GM21381 (cell line): ENCODE data around the gene FOXP3.

Experiments used
- ATAC-seq: cut with Tn5 transposase; IDR thresholded peaks from one replicate; pipeline ENCODE4 v1.9.1; 2021; ENCODE audit warnings: mild to moderate bottlenecking, moderate library complexity; ENCODE audit not compliant: unreplicated experiment

FOXP3 gene

GRCh38 chrX:49276671-49277534 lies 12.4 kb upstream of the FOXP3 start:
- no peak for ATAC-seq

- ATAC-seq = no peak
Observed at GRCh38 chrX:49276207-49276606, 11.7 kb upstream of the FOXP3 start.

DNA sequence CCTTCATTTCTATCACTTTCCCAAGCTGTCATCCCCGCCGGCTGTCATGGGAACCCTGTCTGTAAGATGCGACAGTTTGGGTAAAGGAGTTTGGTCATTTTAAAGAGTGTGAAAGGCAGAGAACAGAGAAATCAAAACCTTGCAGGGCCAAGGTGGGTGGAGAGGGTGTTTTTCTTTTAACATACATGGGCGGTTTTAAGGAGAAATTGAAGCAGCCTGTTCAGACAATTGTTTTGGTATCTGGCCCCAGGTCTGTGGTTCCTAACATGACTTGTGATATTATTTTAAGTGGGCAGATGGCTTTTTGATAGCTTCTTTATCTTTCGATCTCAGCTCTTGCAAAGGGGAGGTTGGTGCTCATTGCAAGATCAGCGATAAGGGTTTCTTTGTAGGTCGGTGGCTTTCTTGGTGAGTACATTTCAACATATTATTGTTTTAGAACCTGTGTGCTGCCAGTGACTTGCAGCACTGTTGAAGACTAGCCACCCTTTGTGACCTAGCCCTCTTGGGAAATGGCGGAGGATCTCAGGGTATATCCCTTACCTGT lies 8.7 kb upstream of the FOXP3 start:
- no peak for ATAC-seq

DNA sequence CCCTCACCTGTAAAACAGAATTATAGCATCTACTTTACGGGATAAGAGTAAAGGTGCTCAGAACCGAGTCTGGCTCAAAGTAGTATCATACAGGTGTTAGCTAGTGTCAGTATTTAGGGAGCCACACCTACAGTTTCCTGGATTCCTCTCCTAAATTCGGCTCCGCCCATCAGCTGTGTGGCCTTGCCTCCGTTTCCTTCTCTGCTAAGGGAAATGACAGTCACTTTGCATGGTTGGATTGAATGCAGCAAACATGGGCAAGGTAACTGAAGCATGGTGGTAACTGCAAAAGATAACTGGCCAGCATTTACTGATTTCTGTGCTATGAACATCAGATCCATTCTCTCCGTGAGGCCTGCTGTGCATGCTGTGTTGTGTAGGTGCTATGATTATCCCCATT lies 7.9 kb upstream of the FOXP3 start:
- ATAC-seq = no peak

DNA sequence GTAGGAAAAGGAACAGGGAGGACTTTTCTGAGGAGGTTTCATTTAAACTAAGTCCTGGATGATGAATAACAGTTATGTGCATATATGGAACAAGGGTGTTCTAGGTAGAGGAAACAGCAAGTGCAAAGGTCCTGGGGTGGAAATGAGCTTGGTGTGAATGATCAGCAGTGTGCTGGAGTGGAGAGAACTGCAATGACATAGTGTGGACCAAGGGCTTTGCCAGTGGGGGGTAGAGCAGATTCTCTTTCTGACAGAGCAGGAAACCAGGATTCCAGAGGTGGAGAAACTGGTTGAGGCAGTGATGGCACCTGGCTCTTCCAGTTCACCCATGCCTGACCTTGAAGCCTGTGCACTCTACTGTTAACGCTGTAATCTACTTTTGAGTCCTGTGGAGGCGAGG lies 6.8 kb upstream of the FOXP3 start:
- ATAC-seq = no peak

GRCh38 chrX:49270249-49270921 lies 5.9 kb upstream of the FOXP3 start:
- ATAC-seq = no peak

- peak; percentile 27 for ATAC-seq
Observed at GRCh38 chrX:49269767-49270248, 5.3 kb upstream of the FOXP3 start, which contains the start of gene PPP1R3F. Gene PPP1R3F (plus strand): TSS chrX:49269793. CDS start chrX:49269870, 77 bp downstream.

GRCh38 chrX:49269010-49269766 lies 4.7 kb upstream of the FOXP3 start:
- peak; percentile 83 for ATAC-seq

- no peak for ATAC-seq
Observed at GRCh38 chrX:49268702-49269009, 4.1 kb upstream of the FOXP3 start.

DNA sequence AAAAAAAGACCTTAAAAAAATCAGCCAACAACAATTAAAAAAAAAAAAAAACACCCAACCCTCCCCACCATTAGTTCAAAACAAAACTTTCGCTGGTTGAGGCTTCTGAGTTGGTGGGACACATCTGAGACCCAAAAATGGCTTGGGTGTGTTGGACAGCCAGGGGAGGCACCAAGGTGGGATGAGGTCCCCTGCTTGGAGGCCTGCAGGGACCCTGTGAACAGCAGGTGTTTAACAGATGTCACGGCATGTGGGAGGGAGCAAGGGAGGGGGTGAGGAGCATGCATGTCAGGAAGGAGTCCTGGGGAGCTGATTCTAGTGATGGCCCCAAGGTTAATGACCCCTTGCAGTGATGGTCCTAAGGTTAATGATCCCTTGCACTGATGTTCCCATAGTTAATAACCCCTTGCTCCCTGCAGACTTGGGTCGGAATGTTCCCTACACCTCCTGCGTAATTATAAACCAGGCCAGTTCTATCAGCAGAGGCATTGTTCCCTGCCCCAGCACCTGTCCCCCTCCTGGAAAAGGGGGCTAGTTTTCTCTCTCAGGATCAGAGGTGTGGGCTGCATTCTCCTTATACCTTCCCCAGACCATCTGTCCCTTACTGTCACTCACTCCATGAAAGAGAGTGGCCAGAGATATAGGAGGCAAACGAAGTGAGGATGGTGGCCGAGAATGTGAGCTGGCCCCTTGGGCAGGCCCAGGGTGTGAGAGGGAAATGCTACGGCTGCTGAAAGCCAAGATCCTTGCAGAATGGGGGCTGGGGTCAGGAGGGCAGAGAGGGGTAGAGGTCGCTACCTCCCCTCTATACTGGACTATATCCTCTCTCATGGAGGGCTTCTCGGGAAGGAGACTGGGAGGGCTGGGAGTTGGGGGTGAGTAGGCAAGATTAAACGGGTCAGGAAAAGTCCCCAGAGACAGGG lies 2.3 kb upstream of the FOXP3 start:
- no peak for ATAC-seq

GRCh38 chrX:49263631-49264030 lies 879 bp downstream of the FOXP3 start:
- ATAC-seq = no peak

DNA sequence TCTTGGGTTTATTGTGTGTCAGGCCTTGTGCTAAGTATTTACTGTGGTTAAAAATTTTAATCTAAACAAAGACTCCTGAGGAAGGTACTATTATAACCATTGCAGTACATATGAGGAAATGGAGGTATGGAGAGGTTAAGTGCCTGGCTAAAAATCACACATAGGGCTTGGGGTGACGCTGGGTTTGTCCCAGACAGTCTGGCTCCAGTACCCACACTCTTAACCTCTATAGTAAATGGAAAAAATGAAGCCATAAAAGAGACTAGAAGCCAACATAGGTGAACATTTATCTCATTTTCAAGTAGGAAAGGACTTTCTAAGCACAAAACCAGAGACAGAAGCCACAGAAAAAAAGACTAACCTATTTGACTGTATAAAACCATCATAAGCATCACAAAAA lies 1.9 kb downstream of the FOXP3 start:
- no peak for ATAC-seq

DNA sequence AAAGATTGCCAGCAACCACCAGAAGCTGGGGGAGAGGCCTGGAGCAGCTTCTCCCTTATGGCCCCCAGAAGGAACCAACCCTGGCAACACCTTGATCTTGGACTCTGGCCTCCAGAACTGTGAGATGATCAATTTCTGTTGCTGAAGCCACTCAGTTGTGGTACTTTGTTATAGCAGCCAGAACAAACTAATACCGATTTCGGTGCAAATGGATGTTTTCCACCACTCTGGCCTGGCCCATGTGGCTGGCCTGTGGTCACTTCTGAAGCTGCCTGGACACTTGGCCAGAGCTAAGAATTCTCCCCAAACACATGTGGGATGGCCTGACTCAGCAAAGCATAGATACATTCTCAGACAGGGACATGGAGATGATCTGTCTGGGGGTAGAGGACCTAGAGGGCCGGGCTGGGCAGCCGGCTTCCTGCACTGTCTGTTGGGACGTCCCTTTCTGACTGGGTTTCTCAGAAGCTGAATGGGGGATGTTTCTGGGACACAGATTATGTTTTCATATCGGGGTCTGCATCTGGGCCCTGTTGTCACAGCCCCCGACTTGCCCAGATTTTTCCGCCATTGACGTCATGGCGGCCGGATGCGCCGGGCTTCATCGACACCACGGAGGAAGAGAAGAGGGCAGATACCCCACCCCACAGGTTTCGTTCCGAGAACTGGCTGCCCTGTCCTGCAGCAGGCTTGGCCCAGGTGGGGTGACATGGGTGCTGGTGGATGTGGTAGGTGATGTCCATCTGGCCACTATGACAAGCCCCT lies 4.1 kb downstream of the FOXP3 start:
- no peak for ATAC-seq

DNA sequence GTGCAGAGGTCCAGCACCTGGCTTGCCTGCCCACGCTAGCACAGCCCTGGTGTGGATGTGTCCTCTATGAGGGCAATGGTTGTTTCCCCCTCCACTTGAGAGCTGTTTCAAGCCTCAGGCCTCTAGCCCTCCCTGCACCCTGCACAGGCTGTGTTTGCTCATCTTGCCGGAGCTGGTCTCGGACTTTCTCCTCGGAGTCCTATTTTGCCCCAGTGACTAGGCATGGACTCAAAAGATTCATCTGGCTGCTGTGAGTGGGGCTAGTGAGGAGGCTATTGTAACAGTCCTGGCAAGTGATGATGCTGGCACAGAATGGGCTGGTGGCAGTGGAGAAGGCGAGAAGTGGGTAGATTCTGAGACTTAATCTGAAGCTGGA lies 5.8 kb downstream of the FOXP3 start:
- no peak for ATAC-seq

- no peak for ATAC-seq
Observed at GRCh38 chrX:49257846-49258748, 6.4 kb downstream of the FOXP3 start.

- no peak for ATAC-seq
Observed at GRCh38 chrX:49257074-49257790, 7.3 kb downstream of the FOXP3 start.

DNA sequence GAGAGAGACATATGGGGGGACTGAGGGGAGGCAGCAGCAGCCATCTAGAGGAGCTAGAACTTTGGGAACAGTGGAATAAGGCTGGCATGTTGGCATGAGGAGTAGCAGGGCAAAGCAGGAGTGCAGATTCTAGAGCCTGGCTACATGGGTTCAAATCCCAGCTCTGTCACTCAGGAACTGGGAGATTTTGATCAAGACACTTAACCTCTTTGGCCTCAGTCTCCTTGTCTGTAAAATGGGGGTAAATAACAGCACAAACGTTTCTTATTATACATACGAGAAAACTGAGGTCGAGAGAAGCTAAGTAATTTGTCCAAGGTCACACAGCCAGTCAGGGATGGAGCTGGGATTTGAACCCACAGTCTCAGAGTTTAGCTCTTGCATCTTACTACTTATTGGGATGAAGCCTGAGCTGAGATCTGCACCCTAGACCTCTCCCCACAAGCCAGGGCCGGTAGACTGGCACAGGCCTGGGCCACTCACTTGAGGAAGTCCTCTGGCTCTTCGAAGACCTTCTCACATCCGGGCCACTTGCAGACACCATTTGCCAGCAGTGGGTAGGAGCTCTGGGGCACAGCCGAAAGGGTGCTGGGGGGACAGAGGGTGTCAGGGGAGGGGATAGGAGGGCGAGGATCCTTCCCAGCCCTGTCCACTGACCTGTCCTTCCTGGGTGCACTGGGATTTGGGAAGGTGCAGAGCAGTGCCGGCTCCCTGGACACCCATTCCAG lies 8.1 kb downstream of the FOXP3 start:
- ATAC-seq = no peak
